ENCODE results near the gene CHST6. TPM values are rescaled to one million over a fixed set of nuclear protein-coding genes. Genes with fewer than 3 reads are reported as not detected.

CHST6 gene
- total and polyA plus RNA-seq, 2 donors from 2014 or later, result 0.04 to 0.79 TPM

DNA sequence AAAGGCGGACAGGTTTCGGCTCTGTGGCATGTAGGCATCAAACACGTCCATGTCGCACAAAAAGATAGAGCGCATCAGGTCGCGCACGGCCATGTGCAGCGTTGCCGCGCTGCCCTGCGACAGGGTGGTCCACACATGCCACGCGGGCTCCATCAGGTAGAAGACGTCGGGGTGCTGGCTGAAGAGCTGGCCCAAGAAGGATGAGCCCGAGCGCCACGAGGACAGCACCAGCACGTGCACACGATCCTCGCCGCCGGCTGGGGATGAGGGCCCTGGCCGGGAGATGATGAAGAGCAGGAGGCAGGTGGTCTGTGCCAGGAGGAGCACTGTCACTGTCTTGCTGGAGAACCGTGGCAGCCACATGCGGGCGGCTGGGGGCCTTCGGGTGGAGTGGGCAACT, 34.7 kb upstream of the CHST6 start:
- intact Hi-C loops (cut with DNase I), result no loop called here
- no peaks in the 10 kb centered on the region for H3K27me3 ChIP-seq (ENCODE audit: control insufficient read depth, insufficient read depth, low read length)

DNA sequence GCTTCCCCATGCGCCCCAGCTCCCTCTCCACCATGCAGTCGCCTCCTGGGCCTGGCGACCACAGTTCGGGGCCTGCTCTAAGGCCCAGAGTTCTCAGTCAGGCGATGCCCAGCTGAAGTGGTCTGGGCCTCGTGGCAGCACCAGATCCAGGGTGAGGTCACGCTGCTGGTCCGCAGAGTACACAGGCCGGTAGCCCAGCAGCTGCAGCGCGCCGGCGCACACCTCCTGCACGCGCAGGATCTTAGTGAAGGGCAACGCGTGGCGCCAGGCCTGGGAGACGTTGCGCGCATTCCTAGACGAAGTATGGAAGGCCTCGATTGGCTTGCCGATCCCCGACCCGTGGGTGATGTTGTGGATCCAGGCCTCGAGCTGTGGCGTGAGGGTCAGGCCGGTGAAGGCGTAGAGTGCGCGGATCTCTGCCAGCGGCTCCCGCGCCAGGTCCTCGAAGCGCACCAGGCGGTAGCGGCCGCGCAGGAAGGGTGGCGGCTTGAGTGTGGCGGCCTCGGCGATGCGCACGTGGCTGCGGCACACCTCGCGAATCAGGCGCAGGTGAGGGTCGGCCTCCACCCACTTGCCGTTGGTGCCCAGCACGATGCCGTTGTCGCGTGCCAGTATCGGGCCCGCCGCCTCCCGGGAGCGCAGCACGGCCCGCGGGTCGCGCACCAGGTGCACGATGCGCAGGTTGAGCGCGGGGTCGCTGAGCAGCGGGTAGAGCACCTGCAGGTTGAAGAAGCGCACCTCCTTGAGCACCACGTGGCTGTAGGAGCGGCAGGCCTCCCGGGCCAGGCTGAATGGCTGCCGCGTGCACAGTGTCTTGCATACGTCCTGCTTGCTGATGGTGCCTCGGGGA, 34.0 kb upstream of the CHST6 start:
- FAIRE-seq (no peak), DNase-seq (peak in 1 of 5 donors; percentile 54)
- no peaks in the 10 kb centered on the region for H3K4me1 ChIP-seq (ENCODE audit: control insufficient read depth in 2 of 3, insufficient read depth in 2 of 3, low read depth in 1 of 3, low read length in 3 of 3)
- no peaks in the 10 kb centered on the region for H3K9me3 ChIP-seq (ENCODE audit: control insufficient read depth in 2 of 3, insufficient read depth in 1 of 3, low read length in 3 of 3)
- H3K9ac ChIP-seq (ENCODE audit: low read length in 3 of 3), result no peak overlapping the region
- intact Hi-C loops (cut with DNase I), result no loop called here
- no peaks in the 10 kb centered on the region for H3K36me3 ChIP-seq (ENCODE audit: control insufficient read depth in 2 of 3, insufficient read depth in 3 of 3, low read length in 3 of 3)
- H3K27me3 ChIP-seq (ENCODE audit: control insufficient read depth, insufficient read depth, low read length), result no peaks in the 10 kb centered on the region
- TF ChIP-seq, protein P1, sequence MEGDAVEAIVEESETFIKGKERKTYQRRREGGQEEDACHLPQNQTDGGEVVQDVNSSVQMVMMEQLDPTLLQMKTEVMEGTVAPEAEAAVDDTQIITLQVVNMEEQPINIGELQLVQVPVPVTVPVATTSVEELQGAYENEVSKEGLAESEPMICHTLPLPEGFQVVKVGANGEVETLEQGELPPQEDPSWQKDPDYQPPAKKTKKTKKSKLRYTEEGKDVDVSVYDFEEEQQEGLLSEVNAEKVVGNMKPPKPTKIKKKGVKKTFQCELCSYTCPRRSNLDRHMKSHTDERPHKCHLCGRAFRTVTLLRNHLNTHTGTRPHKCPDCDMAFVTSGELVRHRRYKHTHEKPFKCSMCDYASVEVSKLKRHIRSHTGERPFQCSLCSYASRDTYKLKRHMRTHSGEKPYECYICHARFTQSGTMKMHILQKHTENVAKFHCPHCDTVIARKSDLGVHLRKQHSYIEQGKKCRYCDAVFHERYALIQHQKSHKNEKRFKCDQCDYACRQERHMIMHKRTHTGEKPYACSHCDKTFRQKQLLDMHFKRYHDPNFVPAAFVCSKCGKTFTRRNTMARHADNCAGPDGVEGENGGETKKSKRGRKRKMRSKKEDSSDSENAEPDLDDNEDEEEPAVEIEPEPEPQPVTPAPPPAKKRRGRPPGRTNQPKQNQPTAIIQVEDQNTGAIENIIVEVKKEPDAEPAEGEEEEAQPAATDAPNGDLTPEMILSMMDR (IDR thresholded peaks at IDR 0.05; ENCODE audit: borderline replicate concordance, extremely low read depth, insufficient read depth), result no peak
- no peak overlapping the region for H3K4me3 ChIP-seq (ENCODE audit: low read length in 3 of 3)
- H3K27ac ChIP-seq (ENCODE audit: low read depth in 2 of 2, low read length in 2 of 2), result no peak overlapping the region

More for the DNA sequence above, 34.7 kb upstream of the CHST6 start:
- Histone ChIP-seq H3K9me3 (ENCODE audit: control insufficient read depth in 2 of 3, insufficient read depth in 1 of 3, low read length in 3 of 3) (no peaks in the 10 kb centered on the region), H3K9ac (ENCODE audit: low read length in 3 of 3) (no peak overlapping the region), H3K4me3 (ENCODE audit: low read length in 3 of 3) (no peak overlapping the region), H3K27ac (ENCODE audit: low read depth in 2 of 2, low read length in 2 of 2) (no peak overlapping the region), H3K36me3 (ENCODE audit: control insufficient read depth in 2 of 3, insufficient read depth in 3 of 3, low read length in 3 of 3) (no peaks in the 10 kb centered on the region), H3K4me1 (ENCODE audit: control insufficient read depth in 2 of 3, insufficient read depth in 2 of 3, low read depth in 1 of 3, low read length in 3 of 3) (no peaks in the 10 kb centered on the region)
- DNase-seq (peak in 1 of 5 donors; percentile 73), FAIRE-seq (no peak)
- TF ChIP-seq, protein P1 (IDR thresholded peaks at IDR 0.05; ENCODE audit: borderline replicate concordance, extremely low read depth, insufficient read depth), result no peak

DNA sequence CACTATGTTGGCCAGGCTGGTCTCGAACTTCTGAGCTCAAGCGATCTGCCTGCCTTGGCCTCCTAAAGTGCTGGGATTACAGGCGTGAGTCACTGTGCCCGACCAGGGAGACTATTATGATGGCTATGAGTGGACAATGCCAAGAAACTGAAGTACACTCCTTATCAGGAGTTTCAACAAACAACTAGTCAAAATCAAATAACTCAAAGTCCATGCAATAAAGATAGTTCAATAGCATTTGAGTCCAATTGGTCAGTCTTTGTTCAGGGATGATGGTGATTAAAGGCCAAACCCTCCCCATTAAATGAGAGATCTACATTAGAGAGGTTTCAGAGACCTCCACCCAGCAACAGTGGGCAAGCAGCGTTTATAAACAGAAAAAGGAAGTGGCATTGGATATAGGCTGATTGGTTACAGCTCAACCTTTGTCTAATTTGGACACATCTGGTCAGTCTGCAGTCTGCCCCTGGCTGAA, 32.6 kb upstream of the CHST6 start:
- Histone ChIP-seq H3K9me3 (ENCODE audit: control insufficient read depth in 2 of 3, insufficient read depth in 1 of 3, low read length in 3 of 3) (no peaks in the 10 kb centered on the region), H3K4me3 (ENCODE audit: low read length in 3 of 3) (no peak overlapping the region), H3K9ac (ENCODE audit: low read length in 3 of 3) (no peak overlapping the region), H3K4me1 (ENCODE audit: control insufficient read depth in 2 of 3, insufficient read depth in 2 of 3, low read depth in 1 of 3, low read length in 3 of 3) (no peaks in the 10 kb centered on the region), H3K27ac (ENCODE audit: low read depth in 2 of 2, low read length in 2 of 2) (no peak overlapping the region), H3K36me3 (ENCODE audit: control insufficient read depth in 2 of 3, insufficient read depth in 3 of 3, low read length in 3 of 3) (no peaks in the 10 kb centered on the region), H3K27me3 (ENCODE audit: control insufficient read depth, insufficient read depth, low read length) (no peaks in the 10 kb centered on the region)
- FAIRE-seq (no peak), DNase-seq (no peak)
- intact Hi-C loops (cut with DNase I), result no loop called here
- TF ChIP-seq, protein P1 (IDR thresholded peaks at IDR 0.05; ENCODE audit: borderline replicate concordance, extremely low read depth, insufficient read depth), result no peak
